Ectodermal cell (in vitro differentiated cells): ENCODE data around the gene SLC32A1.

Experiments
- H3K27ac ChIP-seq: 2 replicates; pipeline ENCODE4 v1.7.0; 2013; ENCODE audit warnings: mild to moderate bottlenecking, low read depth, low read length; ENCODE audit not compliant: insufficient read depth, poor library complexity, severe bottlenecking
- H3K27me3 ChIP-seq: 2 replicates; pipeline ENCODE4 v1.7.0; 2013; ENCODE audit warnings: mild to moderate bottlenecking, low read length; ENCODE audit not compliant: insufficient read depth, control insufficient read depth, poor library complexity, severe bottlenecking
- H3K36me3 ChIP-seq: one replicate; pipeline ENCODE4 v1.7.0; 2013; ENCODE audit warnings: low read length; ENCODE audit not compliant: control insufficient read depth, insufficient read depth
- H3K4me1 ChIP-seq: one replicate; pipeline ENCODE4 v1.7.0; 2013; ENCODE audit warnings: low read length; ENCODE audit not compliant: control insufficient read depth, insufficient read depth
- H3K4me3 ChIP-seq: 2 replicates; pipeline ENCODE4 v1.7.0; 2013; ENCODE audit warnings: low read depth, low read length, control low read depth; ENCODE audit not compliant: insufficient read depth
- H3K9me3 ChIP-seq: 2 replicates; pipeline ENCODE4 v1.7.0; 2013; ENCODE audit warnings: mild to moderate bottlenecking, low read length, moderate library complexity; ENCODE audit not compliant: control insufficient read depth
- WGBS, 2 experiments: methylation state at CpG; one replicate each; pipeline ENCODE4 v1.1.7; 2013; ENCODE audit warnings: missing lambda C conversion rate in 2 of 2; 5-methylcytosine and 5-hydroxymethylcytosine counted together

Gene SLC32A1

GRCh38 chr20:38752029-38752428 is 27.7 kb downstream of the SLC32A1 start:
- 95 to 97% methylated on average over 4 of the region's 4 CpGs for WGBS, 2 experiments
- Histone ChIP-seq H3K27ac (no peak overlapping the region), H3K4me1 (peaks cover 5% of the 10 kb centered on the region), H3K27me3 (peaks cover 7% of the 10 kb centered on the region), H3K36me3 (peaks cover 19% of the 10 kb centered on the region), H3K4me3 (no peak overlapping the region), H3K9me3 (no peaks in the 10 kb centered on the region)

GRCh38 chr20:38754924-38755323 is 30.6 kb downstream of the SLC32A1 start:
- no peak overlapping the region for H3K27ac ChIP-seq
- peaks cover 31% of the 10 kb centered on the region for H3K36me3 ChIP-seq
- no peaks in the 10 kb centered on the region for H3K27me3 ChIP-seq
- H3K4me1 ChIP-seq, result no peaks in the 10 kb centered on the region
- H3K9me3 ChIP-seq, result no peaks in the 10 kb centered on the region
- no peak overlapping the region for H3K4me3 ChIP-seq
- WGBS, 2 experiments, result 96 to 98% methylated on average over 13 of the region's 13 CpGs

- no peak overlapping the region for H3K27ac ChIP-seq
- no peak overlapping the region for H3K4me3 ChIP-seq
- peaks cover 34% of the 10 kb centered on the region for H3K36me3 ChIP-seq
- 91 to 94% methylated on average over 6 of the region's 6 CpGs for WGBS, 2 experiments
- no peaks in the 10 kb centered on the region for H3K4me1 ChIP-seq
- H3K9me3 ChIP-seq, result no peaks in the 10 kb centered on the region
- no peaks in the 10 kb centered on the region for H3K27me3 ChIP-seq
Observed at GRCh38 chr20:38755324-38755910, 31.1 kb downstream of the SLC32A1 start.

- Histone ChIP-seq H3K4me3 (no peak overlapping the region), H3K9me3 (no peaks in the 10 kb centered on the region), H3K36me3 (peaks cover 40% of the 10 kb centered on the region), H3K27me3 (no peaks in the 10 kb centered on the region), H3K27ac (no peak overlapping the region), H3K4me1 (no peaks in the 10 kb centered on the region)
- WGBS, 2 experiments, result 93 to 96% methylated on average over 7 of the region's 7 CpGs
Observed at GRCh38 chr20:38757145-38757775, 33.0 kb downstream of the SLC32A1 start.

- Histone ChIP-seq H3K4me3 (no peak overlapping the region), H3K27ac (no peak overlapping the region), H3K36me3 (peaks cover 46% of the 10 kb centered on the region), H3K27me3 (no peaks in the 10 kb centered on the region), H3K4me1 (no peaks in the 10 kb centered on the region), H3K9me3 (no peaks in the 10 kb centered on the region)
- 94 to 98% methylated on average over 7 of the region's 7 CpGs for WGBS, 2 experiments
Observed at GRCh38 chr20:38759106-38759505, 34.8 kb downstream of the SLC32A1 start.

- Histone ChIP-seq H3K27me3 (no peaks in the 10 kb centered on the region), H3K27ac (no peak overlapping the region), H3K4me3 (no peak overlapping the region), H3K4me1 (no peaks in the 10 kb centered on the region), H3K36me3 (peaks cover 42% of the 10 kb centered on the region), H3K9me3 (no peaks in the 10 kb centered on the region)
- WGBS, 2 experiments, result 93 to 94% methylated on average over 4 of the region's 4 CpGs
Observed at GRCh38 chr20:38760978-38761377, 36.7 kb downstream of the SLC32A1 start.

- peaks cover 40% of the 10 kb centered on the region for H3K36me3 ChIP-seq
Observed at GRCh38 chr20:38762174-38762573, 37.9 kb downstream of the SLC32A1 start.

GRCh38 chr20:38763616-38764015 is 39.3 kb downstream of the SLC32A1 start:
- Histone ChIP-seq H3K27me3 (no peaks in the 10 kb centered on the region), H3K27ac (no peak overlapping the region), H3K9me3 (no peaks in the 10 kb centered on the region), H3K36me3 (peaks cover 40% of the 10 kb centered on the region), H3K4me3 (no peak overlapping the region), H3K4me1 (no peaks in the 10 kb centered on the region)
- 90 to 94% methylated on average over 1 of the region's 1 CpG for WGBS, 2 experiments

More at GRCh38 chr20:38762174-38762573, 37.9 kb downstream of the SLC32A1 start:
- Histone ChIP-seq H3K27ac (no peak overlapping the region), H3K27me3 (no peaks in the 10 kb centered on the region), H3K4me3 (no peak overlapping the region), H3K4me1 (no peaks in the 10 kb centered on the region), H3K9me3 (no peaks in the 10 kb centered on the region)

- Histone ChIP-seq H3K4me1 (no peaks in the 10 kb centered on the region), H3K4me3 (no peak overlapping the region), H3K9me3 (no peaks in the 10 kb centered on the region), H3K27me3 (no peaks in the 10 kb centered on the region), H3K27ac (no peak overlapping the region), H3K36me3 (peaks cover 43% of the 10 kb centered on the region)
- WGBS, 2 experiments, result 90 to 92% methylated on average over 11 of the region's 11 CpGs
Observed at GRCh38 chr20:38764567-38765318, 40.5 kb downstream of the SLC32A1 start.

GRCh38 chr20:38766071-38766470 is 41.8 kb downstream of the SLC32A1 start:
- no peaks in the 10 kb centered on the region for H3K9me3 ChIP-seq
- H3K4me1 ChIP-seq, result no peaks in the 10 kb centered on the region
- no peaks in the 10 kb centered on the region for H3K27me3 ChIP-seq
- WGBS, 2 experiments, result 94 to 96% methylated on average over 4 of the region's 4 CpGs
- H3K4me3 ChIP-seq, result no peak overlapping the region
- peaks cover 36% of the 10 kb centered on the region for H3K36me3 ChIP-seq
- H3K27ac ChIP-seq, result no peak overlapping the region
